A549 treated with DMSO at 1 μM for 4 hours (cell line): ENCODE measurements around the gene CSKMT. TPM values are rescaled to one million over a fixed set of nuclear protein-coding genes. Genes with fewer than 3 reads are reported as not detected.

Source experiments
- total RNA-seq: library from RNA; stranded (reverse); fragments of 200-300 nt; extraction: Qiagen RNA extraction; gene quantifications from 5 replicates; pipeline ENCODE4 v1.2.3, GENCODE V29; 2022; ENCODE audit warnings: low read depth

Gene CSKMT
- 12.2 to 16.7 TPM (median 15.5 TPM) in 5 replicates for total RNA-seq

GRCh38 chr11:62665075-62665598, at the start of gene CSKMT, which contains the start of gene C11orf98:
Gene CSKMT, plus strand, starts transcription at chr11:62665312. Its CDS starts 568 bp downstream, at chr11:62665880.
Gene C11orf98, minus strand, starts transcription at chr11:62665210. Its CDS starts 41 bp downstream, at chr11:62665169.

GRCh38 chr11:62621567-62622470, 43.3 kb upstream of the CSKMT start, which contains the start of gene B3GAT3:
Gene B3GAT3, minus strand, starts transcription at chr11:62621986. Its CDS starts 39 bp downstream, at chr11:62621947.

GRCh38 chr11:62645946-62646824, 18.9 kb upstream of the CSKMT start, which contains the start of gene GANAB:
Gene GANAB, minus strand, starts transcription at chr11:62646613. Its CDS starts 14 bp downstream, at chr11:62646599.

GRCh38 chr11:62671608-62672389, 6.7 kb downstream of the CSKMT start, which contains the start of the genes LBHD1 and UQCC3:
Gene LBHD1, minus strand, starts transcription at chr11:62672267. Its CDS starts 2,236 bp downstream, at chr11:62670031.
Gene UQCC3, plus strand, starts transcription at chr11:62671673. Its CDS starts 73 bp downstream, at chr11:62671746.

GRCh38 chr11:62678770-62679696, 13.9 kb downstream of the CSKMT start, which contains the start of gene UBXN1:
Gene UBXN1, minus strand, starts transcription at chr11:62679073. Its CDS starts 150 bp downstream, at chr11:62678923.

GRCh38 chr11:62689421-62690183, 24.5 kb downstream of the CSKMT start, which contains the start of gene LRRN4CL:
Gene LRRN4CL, minus strand, starts transcription at chr11:62689530. Its CDS starts 1,022 bp downstream, at chr11:62688508.

GRCh38 chr11:62707277-62707861, 42.3 kb downstream of the CSKMT start, which contains the start of the genes BSCL2 and GNG3:
Gene BSCL2, minus strand, starts transcription at chr11:62707424. Its CDS starts 229 bp downstream, at chr11:62707195.
Gene GNG3, plus strand, starts transcription at chr11:62707676. Its CDS starts 620 bp downstream, at chr11:62708296.

Other genes with a start within 250 kb of the CSKMT start
- not detected in 5 replicates for gene SCGB1A1, start 246.3 kb upstream of the CSKMT start, total RNA-seq
- 167 to 211 TPM (median 191 TPM) in 5 replicates for gene AHNAK, start 118.5 kb upstream of the CSKMT start, total RNA-seq
- gene EEF1G, start 91.4 kb upstream of the CSKMT start, total RNA-seq, result 1,927 to 2,090 TPM (median 2,005 TPM) in 5 replicates
- gene TUT1, start 73.8 kb upstream of the CSKMT start, total RNA-seq, result 11.7 to 16.4 TPM (median 14.8 TPM) in 5 replicates
- gene MTA2, start 63.4 kb upstream of the CSKMT start, total RNA-seq, result 87.0 to 95.9 TPM (median 89.9 TPM) in 5 replicates
- 17.4 to 24.3 TPM (median 23.3 TPM) in 5 replicates for gene EML3, start 52.5 kb upstream of the CSKMT start, total RNA-seq
- gene ROM1, start 52.1 kb upstream of the CSKMT start, total RNA-seq, result 4.0 to 5.3 TPM (median 4.4 TPM) in 5 replicates
- 46.5 to 57.3 TPM (median 51.6 TPM) in 5 replicates for gene B3GAT3, start 43.3 kb upstream of the CSKMT start, total RNA-seq
- 260 to 286 TPM (median 272 TPM) in 5 replicates for gene GANAB, start 18.7 kb upstream of the CSKMT start, total RNA-seq
- 18.1 to 23.5 TPM (median 21.1 TPM) in 5 replicates for gene INTS5, start 12.0 kb upstream of the CSKMT start, total RNA-seq
- 134 to 147 TPM (median 144 TPM) in 5 replicates for gene C11orf98, start 102 bp upstream of the CSKMT start, total RNA-seq
- 25.7 to 36.5 TPM (median 31.8 TPM) in 5 replicates for gene UQCC3, start 6.4 kb downstream of the CSKMT start, total RNA-seq
- gene LBHD1, start 7.0 kb downstream of the CSKMT start, total RNA-seq, result 4.4 to 6.6 TPM (median 5.4 TPM) in 5 replicates
- 103 to 124 TPM (median 116 TPM) in 5 replicates for gene UBXN1, start 13.8 kb downstream of the CSKMT start, total RNA-seq
- 0.03 to 0.15 TPM (median 0.12 TPM) in 3 of 5 replicates, not detected in the others for gene LRRN4CL, start 24.2 kb downstream of the CSKMT start, total RNA-seq
- 59.2 to 86.7 TPM (median 72.8 TPM) in 5 replicates for gene BSCL2, start 42.1 kb downstream of the CSKMT start, total RNA-seq
- not detected in 5 replicates for gene GNG3, start 42.4 kb downstream of the CSKMT start, total RNA-seq
- gene HNRNPUL2, start 62.1 kb downstream of the CSKMT start, total RNA-seq, result 38.4 to 45.9 TPM (median 43.9 TPM) in 5 replicates
- 25.6 to 36.9 TPM (median 35.6 TPM) in 5 replicates for gene TTC9C, start 63.2 kb downstream of the CSKMT start, total RNA-seq
- 2.1 to 2.5 TPM (median 2.1 TPM) in 5 replicates for gene ZBTB3, start 88.8 kb downstream of the CSKMT start, total RNA-seq
- 167 to 186 TPM (median 179 TPM) in 5 replicates for gene POLR2G, start 96.3 kb downstream of the CSKMT start, total RNA-seq
- 14.1 to 17.7 TPM (median 15.2 TPM) in 5 replicates for gene TAF6L, start 106.1 kb downstream of the CSKMT start, total RNA-seq
- 66.9 to 93.0 TPM (median 81.2 TPM) in 5 replicates for gene TMEM179B, start 122.1 kb downstream of the CSKMT start, total RNA-seq
- gene TMEM223, start 126.7 kb downstream of the CSKMT start, total RNA-seq, result 19.0 to 29.4 TPM (median 27.1 TPM) in 5 replicates
- gene NXF1, start 140.1 kb downstream of the CSKMT start, total RNA-seq, result 44.6 to 59.3 TPM (median 53.9 TPM) in 5 replicates
- gene STX5, start 166.7 kb downstream of the CSKMT start, total RNA-seq, result 20.5 to 28.2 TPM (median 26.0 TPM) in 5 replicates
- gene TEX54, start 167.5 kb downstream of the CSKMT start, total RNA-seq, result not detected in 5 replicates
- gene WDR74, start 174.3 kb downstream of the CSKMT start, total RNA-seq, result 80.1 to 88.6 TPM (median 84.8 TPM) in 5 replicates
- gene SLC3A2, start 215.6 kb downstream of the CSKMT start, total RNA-seq, result 929 to 1,086 TPM (median 982 TPM) in 5 replicates